ENCODE measurements around the gene MTHFD1L. TPM values are rescaled to one million over a fixed set of nuclear protein-coding genes. Genes with fewer than 3 reads are reported as not detected.

MTHFD1L gene
- polyA plus RNA-seq, 3 donors, result 15.7 to 17.5 (median 16.3) TPM

DNA sequence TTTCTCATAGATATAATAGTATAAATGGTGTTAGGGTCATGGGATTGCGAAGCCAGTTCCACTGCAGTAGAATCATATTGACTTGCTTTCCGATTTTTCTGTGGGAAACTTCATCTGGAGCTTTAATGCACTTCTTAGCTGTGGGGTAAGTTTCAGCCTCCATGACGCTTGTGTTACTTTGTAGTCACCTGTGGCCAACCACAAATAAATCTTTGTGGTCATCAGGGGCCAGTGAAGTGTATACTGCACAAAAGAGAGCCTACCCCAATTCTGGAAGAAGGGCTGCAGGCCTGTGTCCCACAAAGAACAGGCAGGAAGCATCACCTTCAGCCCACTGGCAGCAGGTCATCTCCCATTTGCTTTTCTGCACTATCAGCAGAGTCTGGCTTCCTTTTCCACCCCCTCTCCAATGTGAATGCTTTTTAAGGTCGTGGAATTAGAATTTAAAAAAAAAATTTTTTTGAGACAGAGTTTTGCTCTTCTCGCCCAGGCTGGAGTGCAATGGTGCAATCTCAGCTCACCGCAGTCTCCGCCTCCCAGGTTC lies 32.0 kb downstream of the MTHFD1L start:
- no peak for DNase-seq (ENCODE audit: low read depth in 3 of 3, low spot score in 2 of 3)

GRCh38 chr6:150898399-150899170 lies 33.1 kb downstream of the MTHFD1L start:
- DNase-seq (ENCODE audit: low read depth in 3 of 3, low spot score in 2 of 3), result no peak

DNA sequence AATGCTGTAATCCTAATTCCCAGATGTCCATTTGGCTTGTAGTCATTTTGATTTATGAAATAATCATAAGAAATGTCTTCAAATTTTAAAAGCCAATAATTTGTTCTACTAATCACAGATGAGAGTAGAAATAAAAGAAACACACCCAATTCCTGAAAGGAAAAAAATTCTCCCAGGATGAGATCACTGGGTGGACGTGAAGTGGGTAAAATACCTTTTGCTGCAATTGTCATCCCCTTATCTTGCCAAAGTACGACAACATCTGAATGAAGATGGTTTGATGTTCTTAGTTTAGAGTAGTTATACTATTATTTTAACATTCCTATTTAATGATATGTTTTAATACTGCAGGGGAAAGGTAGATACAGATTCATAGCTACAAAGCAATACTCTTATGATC lies 33.7 kb downstream of the MTHFD1L start:
- no peak for DNase-seq (ENCODE audit: low read depth in 3 of 3, low spot score in 2 of 3)

GRCh38 chr6:150900049-150900448 lies 34.5 kb downstream of the MTHFD1L start:
- DNase-seq (ENCODE audit: low read depth in 3 of 3, low spot score in 2 of 3), result no peak

GRCh38 chr6:150902142-150902776 lies 36.8 kb downstream of the MTHFD1L start:
- no peak for DNase-seq (ENCODE audit: low read depth in 3 of 3, low spot score in 2 of 3)

DNA sequence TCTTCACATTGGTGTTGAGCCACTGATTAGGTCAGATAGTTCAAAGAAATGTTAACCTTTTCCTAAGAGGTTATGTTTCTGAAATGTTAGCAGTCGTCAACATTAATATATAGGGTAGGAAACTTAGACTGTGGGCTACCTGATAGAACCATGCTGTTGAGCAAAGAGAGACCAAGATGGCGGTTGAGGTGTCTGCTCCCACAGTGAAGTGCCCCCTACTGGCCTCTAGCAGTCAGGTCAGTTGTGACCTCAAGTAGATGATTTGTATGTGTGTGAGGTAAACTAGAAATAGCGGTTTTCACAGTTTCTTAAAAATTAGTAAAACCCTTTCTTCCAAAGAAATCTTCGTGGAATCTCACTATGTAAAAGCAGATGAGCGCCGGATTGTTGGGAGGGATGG lies 40.3 kb downstream of the MTHFD1L start:
- DNase-seq (ENCODE audit: low read depth in 3 of 3, low spot score in 2 of 3), result no peak

DNA sequence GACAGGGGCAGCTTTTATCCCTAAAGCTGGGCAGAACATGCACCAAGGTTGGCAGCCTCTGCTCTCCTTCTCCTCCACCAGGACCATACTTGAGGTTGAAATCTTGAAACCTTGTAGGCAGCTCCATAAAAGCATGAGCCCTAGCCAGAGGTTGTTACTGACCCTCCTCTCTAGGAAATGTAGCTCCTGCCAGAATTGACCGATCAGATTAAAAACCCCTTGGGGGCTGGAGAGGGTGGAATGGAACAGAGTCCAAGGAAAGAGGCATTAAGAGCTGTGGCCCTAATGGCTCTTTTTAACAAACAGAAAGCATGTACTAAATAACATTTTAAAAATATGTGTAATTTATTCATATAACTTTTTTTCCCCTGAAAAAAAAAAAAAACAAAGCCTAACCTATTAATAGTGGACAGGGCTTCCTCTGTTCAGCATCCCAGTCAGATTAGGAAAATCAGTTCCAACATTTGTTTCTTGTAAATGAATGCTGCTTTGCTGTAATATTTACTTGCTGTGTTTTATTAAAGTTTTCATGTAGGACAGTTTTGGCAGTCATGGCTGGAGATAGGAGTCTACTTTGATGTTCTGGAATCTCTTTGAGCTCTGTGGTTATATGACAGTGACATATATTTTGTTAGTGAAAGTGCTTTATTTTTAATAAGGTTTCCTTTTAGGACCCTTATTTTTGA lies 41.3 kb downstream of the MTHFD1L start:
- no peak for DNase-seq (ENCODE audit: low read depth in 3 of 3, low spot score in 2 of 3)

GRCh38 chr6:150907383-150907782 lies 41.9 kb downstream of the MTHFD1L start:
- no peak for DNase-seq (ENCODE audit: low read depth in 3 of 3, low spot score in 2 of 3)

GRCh38 chr6:150908901-150909300 lies 43.4 kb downstream of the MTHFD1L start:
- DNase-seq (ENCODE audit: low read depth in 3 of 3, low spot score in 2 of 3), result no peak

DNA sequence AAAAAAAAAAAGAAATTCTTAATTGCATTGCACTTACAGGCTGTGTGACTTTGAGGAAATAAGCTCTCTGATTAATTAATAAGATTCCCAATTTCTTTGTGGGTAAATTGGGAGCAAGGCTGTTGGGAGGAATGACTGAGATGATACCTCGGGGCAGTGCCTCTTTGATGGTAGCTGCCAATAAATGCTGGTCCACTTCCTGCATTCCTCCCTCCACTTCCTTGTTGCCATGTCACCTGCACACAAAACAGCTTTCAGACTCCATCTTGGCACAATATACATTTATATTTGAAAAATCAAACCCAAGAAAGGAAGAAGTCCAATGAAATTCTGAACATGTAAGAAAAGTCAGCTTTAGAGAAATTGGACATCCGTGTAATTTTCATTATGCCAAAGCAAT lies 45.1 kb downstream of the MTHFD1L start:
- no peak for DNase-seq (ENCODE audit: low read depth in 3 of 3, low spot score in 2 of 3)

- DNase-seq (ENCODE audit: low read depth in 3 of 3, low spot score in 2 of 3), result no peak
These were observed 48.9 kb downstream of the MTHFD1L start for GRCh38 chr6:150914372-150914771.

DNA sequence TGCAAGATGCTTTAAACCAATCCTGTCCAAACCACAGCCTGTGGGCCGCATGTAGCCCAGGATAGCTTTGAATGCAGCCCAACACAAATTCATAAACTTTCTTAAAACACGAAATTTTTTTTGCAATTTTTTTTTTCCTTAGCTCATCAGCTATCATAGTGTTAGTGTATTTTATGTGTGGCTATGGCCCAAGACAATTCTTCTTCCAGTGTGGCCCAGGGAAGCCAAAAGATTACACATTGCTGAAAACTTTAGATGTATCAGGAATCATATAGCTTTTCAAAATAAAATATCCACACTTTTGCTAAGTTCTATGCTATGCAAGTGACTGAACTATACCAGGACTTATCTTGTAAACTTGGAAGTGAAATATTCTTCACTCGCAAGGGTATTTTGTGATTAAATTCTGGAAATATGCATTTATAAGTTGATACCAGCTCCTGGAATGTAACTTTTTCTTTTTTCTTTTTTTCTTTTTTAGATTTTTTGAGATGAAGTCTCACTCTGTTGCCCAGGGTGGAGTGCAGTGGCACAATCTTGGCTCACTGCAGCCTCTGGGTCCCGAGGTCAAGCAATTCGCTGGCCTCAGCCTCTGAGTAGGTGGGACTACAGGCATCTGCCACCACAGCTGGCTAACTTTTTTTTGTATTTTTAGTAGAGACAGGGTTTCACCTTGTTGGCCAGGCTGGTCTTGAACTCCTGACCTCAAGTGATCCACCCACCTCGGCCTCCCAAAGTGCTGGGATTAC lies 49.8 kb downstream of the MTHFD1L start:
- no peak for DNase-seq (ENCODE audit: low read depth in 3 of 3, low spot score in 2 of 3)

DNA sequence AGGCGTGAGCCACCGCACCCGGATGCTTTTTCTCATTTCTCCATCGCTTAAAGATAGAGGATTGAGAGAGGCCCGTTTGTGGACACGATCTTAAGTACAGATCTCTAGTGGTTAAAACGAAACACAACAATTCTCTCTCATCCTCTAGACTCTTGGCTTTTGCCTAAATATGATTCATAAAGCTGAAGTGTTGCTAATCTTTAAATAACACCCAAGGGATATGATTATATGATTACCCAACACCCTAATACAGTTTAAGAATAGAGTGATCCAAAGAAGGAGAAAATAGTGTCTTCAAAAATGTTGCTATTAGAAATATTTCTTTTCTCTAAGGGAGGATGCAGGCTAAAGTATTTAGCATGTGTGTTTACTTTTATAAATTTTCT lies 50.4 kb downstream of the MTHFD1L start:
- no peak for DNase-seq (ENCODE audit: low read depth in 3 of 3, low spot score in 2 of 3)

- DNase-seq (ENCODE audit: low read depth in 3 of 3, low spot score in 2 of 3), result no peak
These were observed 54.4 kb downstream of the MTHFD1L start for GRCh38 chr6:150919938-150920337.

DNA sequence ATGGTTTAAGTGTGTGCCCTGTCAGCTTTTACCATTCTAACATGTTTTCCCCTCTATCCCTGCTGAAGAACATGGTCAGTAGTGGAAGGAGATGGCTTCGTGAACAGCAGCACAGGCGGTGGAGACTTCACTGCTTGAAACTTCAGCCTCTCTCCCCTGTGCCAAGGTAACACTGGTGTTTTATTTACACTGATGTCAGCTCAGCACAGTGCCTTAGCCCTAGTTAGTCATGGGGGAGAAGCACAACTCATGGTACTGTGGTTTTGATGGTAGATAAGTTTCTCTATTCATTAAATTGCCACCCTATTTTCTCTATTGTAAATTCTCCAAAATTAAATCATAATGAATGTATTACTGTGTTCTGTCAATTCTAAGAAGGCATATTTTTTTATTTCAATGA lies 56.6 kb downstream of the MTHFD1L start:
- no peak for DNase-seq (ENCODE audit: low read depth in 3 of 3, low spot score in 2 of 3)

DNA sequence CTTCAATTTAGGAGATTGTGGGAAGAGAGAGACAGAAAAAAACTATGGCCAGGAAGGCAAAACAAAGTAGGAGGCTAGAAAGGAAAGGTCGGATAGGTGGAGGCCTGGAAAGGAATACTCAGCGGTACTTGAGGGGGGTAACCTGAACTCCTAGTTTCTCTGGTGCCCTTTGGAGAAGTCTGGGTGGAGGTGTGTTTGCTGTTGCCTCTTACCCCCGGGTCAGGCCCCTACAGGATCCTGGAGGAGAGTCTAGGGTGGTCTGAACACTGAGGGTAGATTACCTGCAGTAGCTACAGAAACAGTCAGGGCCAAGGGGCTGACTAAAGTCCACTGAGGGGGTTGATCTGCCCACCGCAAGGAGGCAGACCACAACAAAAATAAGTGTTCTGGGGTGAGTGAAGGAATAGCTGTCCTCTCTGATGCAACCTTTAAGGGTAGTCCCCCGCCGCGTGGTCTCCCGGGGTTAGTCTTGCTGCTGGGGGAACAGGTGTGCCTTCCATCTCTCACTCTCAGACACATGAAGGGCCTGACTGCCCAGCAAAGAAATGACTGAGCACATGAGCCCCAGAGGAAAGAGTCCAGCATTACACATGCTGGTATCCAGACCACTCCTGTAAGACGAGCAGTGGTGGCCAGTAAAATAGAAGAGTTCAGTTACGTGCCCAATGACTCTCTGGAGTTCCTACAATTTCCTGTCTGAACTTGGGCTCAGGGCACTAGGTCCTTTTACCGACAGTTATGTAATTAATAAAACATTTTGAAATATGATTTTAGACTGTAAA lies 59.5 kb downstream of the MTHFD1L start:
- no peak for DNase-seq (ENCODE audit: low read depth in 3 of 3, low spot score in 2 of 3)

GRCh38 chr6:150925590-150925928 lies 60.1 kb downstream of the MTHFD1L start:
- DNase-seq (ENCODE audit: low read depth in 3 of 3, low spot score in 2 of 3), result no peak

DNA sequence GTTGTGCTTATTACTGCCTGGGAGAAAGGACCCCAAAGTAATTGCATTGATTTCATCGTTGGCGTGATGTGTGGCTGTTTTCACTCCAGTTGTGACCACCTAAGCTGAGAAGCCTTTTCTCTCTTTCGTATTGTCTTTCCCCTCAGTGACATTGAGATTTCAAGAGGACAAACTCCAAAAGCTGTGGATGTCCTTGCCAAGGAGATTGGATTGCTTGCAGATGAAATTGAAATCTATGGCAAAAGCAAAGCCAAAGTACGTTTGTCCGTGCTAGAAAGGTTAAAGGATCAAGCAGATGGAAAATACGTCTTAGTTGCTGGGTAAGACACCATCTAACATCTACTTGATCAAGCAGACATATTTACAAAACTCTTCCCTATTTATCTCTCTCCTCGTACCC lies 60.5 kb downstream of the MTHFD1L start:
- no peak for DNase-seq (ENCODE audit: low read depth in 3 of 3, low spot score in 2 of 3)

DNA sequence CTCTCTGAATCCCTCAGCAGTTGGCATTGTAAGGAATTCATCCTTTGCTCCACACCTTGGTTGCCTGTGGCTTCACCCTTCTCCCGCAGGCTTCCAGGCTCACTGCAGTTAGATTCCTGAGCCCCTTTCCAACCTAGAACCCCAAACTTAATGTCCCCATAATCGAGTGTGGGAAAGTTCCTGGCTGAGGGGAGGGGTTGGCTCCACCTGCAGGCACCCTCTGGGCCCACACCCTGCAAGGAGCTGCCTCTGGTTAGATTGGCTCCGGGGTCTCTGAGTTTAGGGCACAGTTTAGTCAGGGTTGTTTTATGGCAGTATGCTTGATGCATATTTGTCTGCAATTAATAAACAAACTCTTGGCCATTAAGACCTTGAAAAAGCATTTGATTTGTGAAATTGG lies 63.4 kb downstream of the MTHFD1L start:
- DNase-seq (ENCODE audit: low read depth in 3 of 3, low spot score in 2 of 3), result no peak

DNA sequence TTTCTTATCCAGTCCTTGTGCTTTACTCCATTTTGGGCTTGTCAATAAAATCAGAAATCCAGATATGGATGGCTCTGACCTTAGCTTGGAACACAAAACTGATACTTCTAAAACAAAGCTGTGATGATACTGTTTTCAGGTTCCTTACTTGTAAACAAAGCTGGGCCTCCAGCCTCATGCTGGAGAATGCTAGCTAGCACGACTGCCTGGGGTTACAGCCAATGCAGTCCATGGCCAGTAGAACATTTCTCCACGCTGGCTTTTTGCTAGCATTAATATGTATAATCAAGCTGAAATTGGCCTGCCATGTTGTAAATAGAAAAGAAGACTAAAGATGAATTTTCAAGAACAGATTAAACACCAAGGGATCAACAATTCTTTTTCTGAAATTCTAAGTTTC lies 63.9 kb downstream of the MTHFD1L start:
- DNase-seq (ENCODE audit: low read depth in 3 of 3, low spot score in 2 of 3), result no peak

Measured in right renal cortex interstitium (tissue), 3 donors.